H1 (cell line): ENCODE measurements around the gene TSPAN15. TPM values are rescaled to one million over a fixed set of nuclear protein-coding genes. Genes with fewer than 3 reads are reported as not detected.

Experiments used
- CTCF ChIA-PET: fragments of 300-600 bp; sonication (Branson Sonifier 250); formaldehyde crosslinking; loops from one replicate; lab custom pipeline; 2021; ENCODE audit not compliant: partially characterized antibody; lab: Charles Lee
- POLR2A ChIA-PET: fragments of 300-600 bp; sonication (Branson Sonifier 250); formaldehyde crosslinking; loops from one replicate; lab custom pipeline; 2021; ENCODE audit warnings: inconsistent platforms; ENCODE audit not compliant: partially characterized antibody; lab: Charles Lee
- DNase-seq, 2 experiments: peaks; one replicate each; pipeline versions ENCODE4 v3.0.0 to v3.0.0-alpha.2; 2010 to 2022; ENCODE audit warnings: low spot score in 2 of 2, low read depth in 1 of 2, mixed read lengths in 1 of 2
- FAIRE-seq: peaks from 2 replicates; lab custom pipeline; 2011; peaks lifted over from hg19 to GRCh38; lab: Jason Lieb, UNC
- H2AFZ ChIP-seq: 2 replicates; pipeline ENCODE4 v1.8.1; 2012; ENCODE audit warnings: low read length, inconsistent platforms
- H2AK5ac ChIP-seq: 2 replicates; pipeline ENCODE4 v1.6.1; 2013; ENCODE audit warnings: low read depth, low read length
- H2BK120ac ChIP-seq: replicated peaks from 2 replicates; pipeline ENCODE3; 2013; ENCODE audit warnings: low read depth, low read length, inconsistent platforms
- H2BK12ac ChIP-seq: 2 replicates; pipeline ENCODE4 v1.6.1; 2013; ENCODE audit warnings: low read depth, low read length
- H2BK15ac ChIP-seq: 2 replicates; pipeline ENCODE4 v1.6.1; 2013; ENCODE audit warnings: low read length
- H2BK20ac ChIP-seq: 2 replicates; pipeline ENCODE4 v1.6.1; 2013; ENCODE audit warnings: low read length
- H2BK5ac ChIP-seq: 2 replicates; pipeline ENCODE4 v1.6.1; 2013; ENCODE audit warnings: low read depth, low read length
- H3K14ac ChIP-seq: 2 replicates; pipeline ENCODE4 v1.6.1; 2013; ENCODE audit warnings: inconsistent platforms; ENCODE audit not compliant: insufficient read length
- H3K18ac ChIP-seq: 2 replicates; pipeline ENCODE4 v1.6.1; 2013; ENCODE audit warnings: low read length; ENCODE audit errors: extremely low read depth
- H3K23ac ChIP-seq: 2 replicates; pipeline ENCODE4 v1.6.1; 2013; ENCODE audit warnings: inconsistent platforms; ENCODE audit not compliant: insufficient read length
- H3K23me2 ChIP-seq: 2 replicates; pipeline ENCODE4 v1.6.1; 2013; ENCODE audit warnings: low read depth, low read length
- H3K27ac ChIP-seq: 2 replicates; pipeline ENCODE4 v1.6.1; 2011; ENCODE audit warnings: low read depth, low read length, inconsistent platforms
- H3K27me3 ChIP-seq, 4 experiments: replicated peaks in 1 of 4; 1 replicate in 1 of 4; 2 replicates in 3 of 4; pipeline versions ENCODE4 v1.6.1 to v1.8.1; 2011 to 2013; ENCODE audit warnings: low read length in 3 of 4, mild to moderate bottlenecking in 3 of 4, inconsistent platforms in 2 of 4, mixed read lengths in 2 of 4, moderate library complexity in 1 of 4; ENCODE audit not compliant: control insufficient read depth in 3 of 4, insufficient read depth in 3 of 4; ENCODE audit errors: extremely low read depth in 1 of 4
- H3K36me3 ChIP-seq, 4 experiments: 2 replicates each; pipeline versions ENCODE4 v1.6.1 to v1.8.1; 2011 to 2013; ENCODE audit warnings: mild to moderate bottlenecking in 4 of 4, low read length in 3 of 4, moderate library complexity in 2 of 4, control low read depth in 1 of 4, inconsistent platforms in 1 of 4; ENCODE audit not compliant: insufficient read depth in 4 of 4, control insufficient read depth in 2 of 4
- H3K4ac ChIP-seq: replicated peaks from 2 replicates; pipeline ENCODE3; 2013; ENCODE audit warnings: low read length, low read depth, mixed read lengths, inconsistent platforms; ENCODE audit not compliant: insufficient read length
- H3K4me1 ChIP-seq, 4 experiments: replicated peaks in 1 of 4; 1 replicate in 1 of 4; 2 replicates in 3 of 4; pipeline versions ENCODE4 v1.6.1 to v1.8.1; 2011 to 2013; ENCODE audit warnings: low read length in 3 of 4, inconsistent platforms in 2 of 4, mixed read lengths in 1 of 4; ENCODE audit not compliant: insufficient read depth in 4 of 4, control insufficient read depth in 3 of 4
- H3K4me2 ChIP-seq, 2 experiments: 2 replicates each; pipeline versions ENCODE4 v1.6.1 to v1.8.1; 2011 to 2013; ENCODE audit warnings: low read depth in 2 of 2, low read length in 2 of 2, control low read depth in 1 of 2, inconsistent platforms in 1 of 2, mild to moderate bottlenecking in 1 of 2; ENCODE audit not compliant: insufficient read depth in 1 of 2
- H3K4me3 ChIP-seq, 4 experiments: fragments of 200-600, 300-600 bp in 1 of 4; sonication (generic), shearing (Covaris generic), sonication (Bioruptor Twin) in 1 of 4; 2 replicates each; pipeline versions ENCODE4 v1.5.1 to v1.8.1; 2011 to 2016; ENCODE audit warnings: low read length in 4 of 4, low read depth in 3 of 4, control low read depth in 2 of 4, inconsistent platforms in 2 of 4, mild to moderate bottlenecking in 2 of 4, mixed read lengths in 1 of 4, moderate library complexity in 1 of 4; ENCODE audit not compliant: insufficient read depth in 2 of 4; ENCODE audit errors: extremely low read depth in 1 of 4
- H3K56ac ChIP-seq: replicated peaks from 2 replicates; pipeline ENCODE3; 2013; ENCODE audit warnings: low read depth, mild to moderate bottlenecking, mixed read lengths, low read length, inconsistent platforms; ENCODE audit not compliant: insufficient read length
- H3K79me1 ChIP-seq: 2 replicates; pipeline ENCODE4 v1.6.1; 2013; ENCODE audit warnings: low read depth, low read length, control low read depth
- H3K79me2 ChIP-seq, 2 experiments: 2 replicates each; pipeline versions ENCODE4 v1.6.1 to v1.8.1; 2012 to 2013; ENCODE audit warnings: low read length in 2 of 2, mild to moderate bottlenecking in 2 of 2, inconsistent platforms in 1 of 2; ENCODE audit not compliant: insufficient read depth in 2 of 2, control insufficient read depth in 1 of 2
- H3K9ac ChIP-seq, 4 experiments: replicated peaks in 1 of 4; 1 replicate in 1 of 4; 2 replicates in 3 of 4; pipeline versions ENCODE4 v1.6.1 to v1.8.1; 2011 to 2013; ENCODE audit warnings: low read depth in 3 of 4, low read length in 3 of 4, control low read depth in 2 of 4, mild to moderate bottlenecking in 2 of 4, moderate library complexity in 2 of 4, inconsistent platforms in 1 of 4; ENCODE audit errors: extremely low read depth in 1 of 4
- H3K9me3 ChIP-seq, 2 experiments: 2 replicates each; pipeline versions ENCODE4 v1.6.1 to v1.8.1; 2012 to 2013; ENCODE audit warnings: mild to moderate bottlenecking in 2 of 2, moderate library complexity in 2 of 2, control low read depth in 1 of 2, inconsistent platforms in 1 of 2, low read depth in 1 of 2, low read length in 1 of 2, mixed read lengths in 1 of 2; ENCODE audit not compliant: insufficient read depth in 2 of 2
- H4K20me1 ChIP-seq, 2 experiments: replicated peaks in 1 of 2; 2 replicates each; pipeline versions ENCODE3 to v1.8.1; 2011 to 2013; ENCODE audit warnings: inconsistent platforms in 2 of 2, low read length in 2 of 2, mild to moderate bottlenecking in 1 of 2; ENCODE audit not compliant: insufficient read depth in 2 of 2, control insufficient read depth in 1 of 2
- H4K5ac ChIP-seq: 2 replicates; pipeline ENCODE4 v1.6.1; 2013; ENCODE audit warnings: low read length, low read depth, mixed read lengths, inconsistent platforms; ENCODE audit not compliant: insufficient read length
- H4K8ac ChIP-seq: 2 replicates; pipeline ENCODE4 v1.8.0; 2013; ENCODE audit warnings: mild to moderate bottlenecking, moderate library complexity, low read length, inconsistent platforms; ENCODE audit not compliant: insufficient read depth; ENCODE audit errors: extremely low read depth
- H4K91ac ChIP-seq: replicated peaks from 2 replicates; pipeline ENCODE3; 2013; ENCODE audit warnings: low read length, mixed read lengths, inconsistent platforms; ENCODE audit not compliant: insufficient read length
- ASH2L ChIP-seq: fragments of 200-600, 300-600 bp; sonication (generic); IDR thresholded peaks from one replicate; pipeline ENCODE4 v1.7.1; 2017; ENCODE audit warnings: low read length
- CBX8 ChIP-seq: fragments of 300-800, 300-1000 bp; sonication (generic); IDR thresholded peaks from 2 replicates; pipeline ENCODE4 v1.7.1; 2016; ENCODE audit warnings: low read depth, low read length, borderline replicate concordance
- CTCF ChIP-seq, 3 experiments: IDR thresholded peaks; 1 replicate in 2 of 3; 2 replicates in 1 of 3; pipeline versions ENCODE4 v1.5.1 to v1.6.1; 2011; ENCODE audit warnings: low read length in 3 of 3, mild to moderate bottlenecking in 3 of 3, inconsistent platforms in 2 of 3, low read depth in 1 of 3, moderate library complexity in 1 of 3; ENCODE audit not compliant: insufficient read depth in 1 of 3; ENCODE audit errors: control extremely low read depth in 1 of 3
- EZH2 ChIP-seq: fragments of 200-600 bp; sonication (generic); IDR thresholded peaks from 2 replicates; pipeline ENCODE4 v1.7.1; 2012; ENCODE audit warnings: low read depth, mild to moderate bottlenecking, moderate library complexity, low read length, inconsistent platforms; ENCODE audit not compliant: severe bottlenecking
- GTF2F1 ChIP-seq: IDR thresholded peaks from 2 replicates; pipeline ENCODE4 v1.6.1; 2012; ENCODE audit warnings: low read depth, low read length, improper control_type of control experiment, borderline replicate concordance
- RXRA ChIP-seq: IDR thresholded peaks from 2 replicates; pipeline ENCODE4 v1.6.1; 2011; ENCODE audit warnings: low read depth, mild to moderate bottlenecking, low read length, moderate library complexity; ENCODE audit not compliant: insufficient read depth
- WGBS, 2 experiments: shearing (Covaris generic) in 1 of 2; methylation state at CpG; one replicate each; pipeline versions ENCODE4 v1.1.6 to v1.1.7; 2013 to 2015; ENCODE audit warnings: low lambda C conversion rate in 2 of 2, mixed read lengths in 2 of 2, inconsistent platforms in 1 of 2, low coverage in 1 of 2, missing lambda C conversion rate in 1 of 2; ENCODE audit not compliant: insufficient replicate concordance in 2 of 2, insufficient coverage in 1 of 2, insufficient read length in 1 of 2; ENCODE audit errors: extremely low coverage in 1 of 2, missing lambda C conversion rate in 1 of 2; 5-methylcytosine and 5-hydroxymethylcytosine counted together
- polyA plus RNA-seq, 7 experiments: library from polyadenylated mRNA; depleted of rRNA in 3 of 7; stranded (reverse) in 5 of 7; unstranded in 2 of 7; fragments of >200 nt in 5 of 7; fragments of 200-250 nt in 2 of 7; gene quantifications; 1 replicate in 5 of 7; 2 replicates in 1 of 7; 4 replicates in 1 of 7; pipeline versions ENCODE4 v1.2.1 to v1.2.3, GENCODE V29; 2011 to 2013; ENCODE audit warnings: missing spikeins in 2 of 7, mixed read lengths in 2 of 7
- total RNA-seq: library from RNA; stranded (reverse); fragmentation: NEBNext Ultra II Directional; extraction: Animal tissue kit (Norgen Biotek cat#: 25700); gene quantifications from 2 replicates; pipeline ENCODE4 v1.2.1, GENCODE V29; 2021

TSPAN15 gene
- total and polyA plus RNA-seq, 2 of the 8 experiments (the other 6 are each of a cell fraction or from before 2014, with no cell fraction given): 9.7 to 20.0 TPM

GRCh38 chr10:69475433-69475830 lies 24.2 kb downstream of the TSPAN15 start:
- H3K4ac ChIP-seq: no peak overlapping the region
- no peak overlapping the region for H2BK20ac ChIP-seq
- no peak overlapping the region for H3K23ac ChIP-seq
- ChIA-PET POLR2A (no interaction called here), CTCF (no interaction called here)
- no peak overlapping the region for H2BK12ac ChIP-seq
- no peak overlapping the region for H3K27ac ChIP-seq
- no peaks in the 10 kb centered on the region for H3K79me2 ChIP-seq
- FAIRE-seq: no peak
- no peaks in the 10 kb centered on the region for H4K20me1 ChIP-seq
- H3K4me1 ChIP-seq: no peaks in the 10 kb centered on the region; a peak in 2 of 7 replicates
- H3K56ac ChIP-seq: no peak overlapping the region
- no peak overlapping the region for H2BK5ac ChIP-seq
- DNase-seq: no peak
- H3K79me1 ChIP-seq: no peaks in the 10 kb centered on the region
- H3K4me2 ChIP-seq: no peak overlapping the region
- 88% methylated on average over 2 of the region's 2 CpGs; no CpG with 5 or more reads in 1 of the 2 experiments for WGBS, 2 experiments
- H3K36me3 ChIP-seq: no peaks in the 10 kb centered on the region
- no peak overlapping the region for H2AK5ac ChIP-seq
- H4K5ac ChIP-seq: no peak overlapping the region
- H4K91ac ChIP-seq: no peak overlapping the region
- no peak overlapping the region for H3K4me3 ChIP-seq
- H3K23me2 ChIP-seq: no peaks in the 10 kb centered on the region
- H3K9me3 ChIP-seq: no peaks in the 10 kb centered on the region
- no peak for TF ChIP-seq RXRA
- TF ChIP-seq EZH2: no peak
- no peak for TF ChIP-seq GTF2F1
- TF ChIP-seq ASH2L: no peak
- no peak for TF ChIP-seq CBX8
- TF ChIP-seq CTCF (IDR thresholded peaks at IDR 0.05; ENCODE audit: control extremely low read depth in 1 of 3, insufficient read depth in 1 of 3, low read depth in 1 of 3, low read length in 3 of 3): no peak
- H3K27me3 ChIP-seq: no peaks in the 10 kb centered on the region
- no peak overlapping the region for H3K14ac ChIP-seq
- no peak overlapping the region for H2BK15ac ChIP-seq
- H3K18ac ChIP-seq: no peak overlapping the region
- H2AFZ ChIP-seq: no peak overlapping the region
- H3K9ac ChIP-seq: no peak overlapping the region
- H2BK120ac ChIP-seq: no peak overlapping the region
- no peak overlapping the region for H4K8ac ChIP-seq
